CD4-positive, alpha-beta T cell treated with Interleukin-4 for 4 hours (primary cell): ENCODE data around the gene SPIRE1.

Experiments
- DNase-seq: peaks from one replicate; pipeline ENCODE4 v3.0.0-alpha.2; 2020

Gene SPIRE1

GRCh38 chr18:12409469-12409868, 248.4 kb downstream of the SPIRE1 start:
- no peak for DNase-seq

GRCh38 chr18:12408247-12408869, 249.5 kb downstream of the SPIRE1 start:
- DNase-seq = no peak

GRCh38 chr18:12406371-12407111, 251.4 kb downstream of the SPIRE1 start:
- no peak for DNase-seq

- DNase-seq = no peak
Measured at GRCh38 chr18:12405066-12405465, 252.8 kb downstream of the SPIRE1 start.

- DNase-seq = no peak
Measured at GRCh38 chr18:12403601-12404506, 254.1 kb downstream of the SPIRE1 start.

- DNase-seq = no peak
Measured at GRCh38 chr18:12401881-12402280, 256.0 kb downstream of the SPIRE1 start.

- no peak for DNase-seq
Measured at GRCh38 chr18:12399231-12399630, 258.7 kb downstream of the SPIRE1 start.

GRCh38 chr18:12398625-12399024, 259.3 kb downstream of the SPIRE1 start:
- DNase-seq = no peak

DNA sequence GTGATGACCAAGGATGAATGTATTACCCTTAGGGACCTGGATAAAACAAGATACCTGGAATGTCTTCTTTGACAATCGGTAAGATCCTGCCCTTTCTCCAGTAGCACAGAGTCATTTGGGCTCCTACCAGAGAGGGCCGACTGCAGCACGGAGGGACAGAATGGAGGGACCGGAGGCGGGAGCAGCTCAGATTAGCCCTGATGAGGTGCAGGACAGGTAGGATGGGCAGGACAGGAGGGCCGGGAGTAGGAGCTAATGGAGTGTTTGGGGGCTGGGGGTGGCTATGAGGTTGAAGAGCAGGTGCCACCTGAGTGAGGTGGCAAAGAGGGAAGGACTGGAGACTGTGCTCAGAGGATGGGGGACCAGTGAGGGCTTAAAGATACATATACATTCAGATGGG, 260.1 kb downstream of the SPIRE1 start:
- DNase-seq = no peak

DNA sequence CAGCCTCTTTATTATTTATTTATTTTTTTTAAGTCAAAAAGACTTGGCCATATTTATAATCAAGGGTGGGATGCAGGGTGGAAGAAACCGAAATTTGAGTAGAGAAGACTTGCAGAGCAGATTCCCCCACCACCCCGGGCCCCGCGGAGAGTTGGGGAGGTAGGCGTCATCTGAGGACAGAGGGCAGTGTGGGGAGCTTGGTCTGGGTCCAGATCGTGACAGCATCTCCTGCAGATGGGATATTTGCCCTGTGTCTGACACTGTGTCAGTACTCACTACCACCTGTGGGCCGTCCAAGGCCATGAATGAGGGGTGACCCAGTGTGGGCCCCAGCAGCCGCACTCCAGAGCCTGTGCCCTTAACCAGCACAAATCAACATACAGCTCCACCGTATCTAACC, 260.7 kb downstream of the SPIRE1 start:
- DNase-seq = no peak
